Body of pancreas (tissue), 4 donors: ENCODE results near the gene MPZL1. TPM values are rescaled to one million over a fixed set of nuclear protein-coding genes. Genes with fewer than 3 reads are reported as not detected.

ENCODE experiments used
- ATAC-seq: fragments of 150-250 bp; one replicate; pipeline ENCODE4 v1.9.1; 2016
- DNase-seq, 4 donors: peaks; one replicate each; pipeline ENCODE4 v3.0.0-alpha.2; 2019
- H3K27ac ChIP-seq, 4 donors: fragments of 200-600 bp; sonication (generic); 1 replicate in 3 of 4; 2 replicates in 1 of 4; pipeline versions ENCODE4 v1.5.1 to v1.6.1; 2016 to 2019; ENCODE audit warnings: mild to moderate bottlenecking in 1 of 4, mixed read lengths in 1 of 4, moderate library complexity in 1 of 4
- H3K27me3 ChIP-seq, 2 donors: fragments of 200-600 bp; sonication (generic); one replicate each; pipeline ENCODE4 v1.6.0; 2016; ENCODE audit warnings: mild to moderate bottlenecking in 1 of 2
- H3K36me3 ChIP-seq, 2 donors: fragments of 200-600 bp; sonication (generic); replicated peaks in 1 of 2; 2 replicates each; pipeline ENCODE4 v1.5.1; 2016; ENCODE audit warnings: low read depth in 2 of 2; ENCODE audit not compliant: insufficient read depth in 1 of 2
- H3K4me1 ChIP-seq: fragments of 200-600 bp; sonication (generic); one replicate; pipeline ENCODE4 v1.6.0; 2016
- H3K4me3 ChIP-seq, 2 donors: fragments of 200-600 bp; sonication (generic); 1 replicate in 1 of 2; 2 replicates in 1 of 2; pipeline ENCODE4 v1.5.1; 2016 to 2019
- H3K9me3 ChIP-seq, 3 donors: fragments of 200-600 bp; sonication (generic); 1 replicate in 2 of 3; 2 replicates in 1 of 3; pipeline ENCODE4 v1.5.1; 2016
- POLR2A ChIP-seq, 3 donors: fragments of 450-650 bp; IDR thresholded peaks; one replicate each; pipeline ENCODE4 v1.6.1; 2016; ENCODE audit warnings: antibody characterized with exemption in 3 of 3, mild to moderate bottlenecking in 2 of 3
- WGBS, 2 donors: methylation state at CpG; one replicate each; pipeline ENCODE4 v1.1.5; 2017; 5-methylcytosine and 5-hydroxymethylcytosine counted together
- intact Hi-C: fragments of 100-400 bp; cut with DNase I; formaldehyde crosslinking; loops from one replicate; pipeline ENCODE4 v1.15.1; 2023
- total RNA-seq, 2 donors: library from RNA; depleted of rRNA; stranded (reverse); fragments of >200 nt; gene quantifications; one replicate each; pipeline ENCODE4 v1.1.0, GENCODE V29; 2016
- TF ChIP-seq, protein P1 (sequence below), 7 experiments: fragments of 450-650 bp in 4 of 7; fragments of 200-600 bp in 3 of 7; sonication (generic) in 3 of 7; IDR thresholded peaks; one replicate each; pipeline ENCODE4 v1.5.1; 2016 to 2019; ENCODE audit warnings: antibody characterized with exemption in 7 of 7

The MPZL1 gene
- 10 to 100 TPM; 19.8 to 28.5 TPM for total RNA-seq

DNA sequence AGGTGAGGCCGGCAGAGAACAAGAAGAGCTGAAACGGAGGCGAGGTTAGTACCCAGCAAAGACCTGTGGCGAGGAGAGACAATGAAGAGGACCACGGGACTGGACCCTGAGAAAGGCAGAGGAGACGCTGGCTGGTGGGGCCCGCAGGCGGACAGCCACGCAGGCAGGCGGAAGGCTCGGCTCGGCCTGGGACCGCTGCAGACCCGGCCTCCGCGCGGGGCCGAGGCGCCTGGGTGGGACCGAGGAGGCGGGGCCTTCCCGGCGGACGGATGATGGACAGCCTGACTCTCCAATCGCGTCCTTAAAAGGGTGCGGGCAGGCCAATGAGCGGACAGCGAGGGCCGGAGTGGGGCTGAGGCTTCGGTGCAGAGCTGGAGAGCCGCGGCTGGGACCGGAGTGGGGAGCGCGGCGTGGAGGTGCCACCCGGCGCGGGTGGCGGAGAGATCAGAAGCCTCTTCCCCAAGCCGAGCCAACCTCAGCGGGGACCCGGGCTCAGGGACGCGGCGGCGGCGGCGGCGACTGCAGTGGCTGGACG is at the start of gene MPZL1:
Gene MPZL1, plus strand, starts transcription at position 366 of the 535 bp plus-strand sequence. CDS start 170 bp downstream, outside the sequence.
- H3K9me3 ChIP-seq = no peaks in the 10 kb centered on the region
- 0 to 1% methylated on average over 15 to 52 of the region's 52 CpGs for WGBS, 2 donors
- no peaks in the 10 kb centered on the region for H3K27me3 ChIP-seq
- ATAC-seq (peak; percentile 99), DNase-seq (peak; percentile 95 to 96 (median 95))
- peak within 1 kb of the TSS; percentile 94 to 96 for H3K4me3 ChIP-seq
- intact Hi-C loops = no loop called here
- no peaks in the 10 kb centered on the region for H3K36me3 ChIP-seq
- H3K27ac ChIP-seq = peak within 1 kb of the TSS; percentile 82 to 89 (median 84)
- TF ChIP-seq, protein P1, sequence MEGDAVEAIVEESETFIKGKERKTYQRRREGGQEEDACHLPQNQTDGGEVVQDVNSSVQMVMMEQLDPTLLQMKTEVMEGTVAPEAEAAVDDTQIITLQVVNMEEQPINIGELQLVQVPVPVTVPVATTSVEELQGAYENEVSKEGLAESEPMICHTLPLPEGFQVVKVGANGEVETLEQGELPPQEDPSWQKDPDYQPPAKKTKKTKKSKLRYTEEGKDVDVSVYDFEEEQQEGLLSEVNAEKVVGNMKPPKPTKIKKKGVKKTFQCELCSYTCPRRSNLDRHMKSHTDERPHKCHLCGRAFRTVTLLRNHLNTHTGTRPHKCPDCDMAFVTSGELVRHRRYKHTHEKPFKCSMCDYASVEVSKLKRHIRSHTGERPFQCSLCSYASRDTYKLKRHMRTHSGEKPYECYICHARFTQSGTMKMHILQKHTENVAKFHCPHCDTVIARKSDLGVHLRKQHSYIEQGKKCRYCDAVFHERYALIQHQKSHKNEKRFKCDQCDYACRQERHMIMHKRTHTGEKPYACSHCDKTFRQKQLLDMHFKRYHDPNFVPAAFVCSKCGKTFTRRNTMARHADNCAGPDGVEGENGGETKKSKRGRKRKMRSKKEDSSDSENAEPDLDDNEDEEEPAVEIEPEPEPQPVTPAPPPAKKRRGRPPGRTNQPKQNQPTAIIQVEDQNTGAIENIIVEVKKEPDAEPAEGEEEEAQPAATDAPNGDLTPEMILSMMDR (IDR thresholded peaks at IDR 0.05) = peak in 1 of 7 experiments; percentile 19
- TF ChIP-seq POLR2A (IDR thresholded peaks at IDR 0.05) = peak; percentile 49 to 72 (median 71)
- H3K4me1 ChIP-seq = peaks cover 25% of the 10 kb centered on the region

DNA sequence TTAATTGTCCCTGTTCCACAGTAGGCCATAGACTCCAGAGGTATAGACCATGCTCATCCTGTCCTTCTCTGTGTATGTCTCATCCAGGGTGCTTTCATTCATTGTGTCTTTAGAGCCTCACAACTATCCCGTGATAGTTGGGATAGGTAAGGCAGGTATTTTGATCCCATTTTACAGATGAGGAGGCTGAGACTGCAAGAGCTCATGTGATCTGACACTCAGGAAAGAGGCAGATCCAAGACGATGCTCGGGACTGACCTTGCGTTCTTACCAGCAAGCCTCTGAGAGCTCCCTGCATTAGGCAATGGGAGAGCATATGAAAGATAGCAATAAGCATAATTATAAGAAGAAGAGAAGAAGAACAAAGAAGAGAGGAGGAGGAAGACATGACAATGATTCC is 49.0 kb upstream of the MPZL1 start:
- intact Hi-C loops = no loop called here
- DNase-seq (no peak), ATAC-seq (no peak)
- H3K27me3 ChIP-seq = no peaks in the 10 kb centered on the region
- 81 to 82% methylated on average over 4 of the region's 4 CpGs for WGBS, 2 donors
- H3K4me3 ChIP-seq = no peak overlapping the region
- no peak overlapping the region for H3K27ac ChIP-seq
- TF ChIP-seq POLR2A (IDR thresholded peaks at IDR 0.05) = no peak
- TF ChIP-seq, protein P1 (IDR thresholded peaks at IDR 0.05) = no peak
- no peaks in the 10 kb centered on the region for H3K9me3 ChIP-seq
- no peaks in the 10 kb centered on the region for H3K4me1 ChIP-seq
- H3K36me3 ChIP-seq = no peaks in the 10 kb centered on the region

DNA sequence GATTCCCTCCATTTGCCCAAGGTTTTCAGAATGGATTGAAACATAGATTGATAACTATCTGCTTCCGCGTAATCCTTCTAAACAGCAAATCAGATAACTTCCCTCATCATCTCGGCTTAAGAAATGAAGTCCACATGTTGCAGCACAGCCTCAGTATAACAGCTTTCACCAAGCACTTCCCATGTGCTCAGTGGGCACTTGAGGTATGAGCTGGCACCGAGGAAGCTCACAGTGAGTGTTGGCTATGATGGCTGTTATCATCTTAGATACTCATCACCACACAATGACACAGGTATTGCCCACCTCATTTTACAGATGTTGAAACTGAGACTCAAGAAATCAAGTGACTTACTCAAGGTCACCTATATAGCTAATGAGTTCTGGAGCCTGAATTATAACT is 48.5 kb upstream of the MPZL1 start:
- Histone ChIP-seq H3K4me3 (no peak overlapping the region), H3K36me3 (no peaks in the 10 kb centered on the region), H3K27ac (no peak overlapping the region), H3K27me3 (no peaks in the 10 kb centered on the region), H3K9me3 (no peaks in the 10 kb centered on the region), H3K4me1 (no peaks in the 10 kb centered on the region)
- ATAC-seq (no peak), DNase-seq (no peak)
- intact Hi-C loops = no loop called here
- WGBS, 2 donors = 84 to 92% methylated on average over 4 of the region's 4 CpGs
- TF ChIP-seq, protein P1 (IDR thresholded peaks at IDR 0.05) = no peak
- TF ChIP-seq POLR2A (IDR thresholded peaks at IDR 0.05) = no peak

DNA sequence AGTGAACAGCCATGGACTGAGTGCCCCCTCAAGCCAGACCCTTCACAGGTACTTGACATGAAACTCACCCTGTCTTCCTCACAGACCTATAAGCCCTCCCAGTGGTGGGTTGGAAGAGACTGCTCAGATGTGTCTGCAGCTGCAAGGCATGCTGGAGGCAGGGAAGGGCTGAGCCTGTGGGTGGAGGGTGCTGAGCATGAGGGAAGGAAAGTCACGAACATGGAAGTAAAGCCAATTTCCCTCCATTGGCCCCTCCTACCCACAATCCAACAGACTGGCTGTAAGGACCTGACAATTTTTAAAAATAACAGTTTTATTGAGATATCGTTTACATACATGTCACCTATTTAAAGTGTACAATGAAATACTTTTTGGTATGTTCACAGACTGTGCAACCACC is 47.6 kb upstream of the MPZL1 start:
- TF ChIP-seq, protein P1 (IDR thresholded peaks at IDR 0.05) = no peak
- TF ChIP-seq POLR2A (IDR thresholded peaks at IDR 0.05) = no peak
- H3K4me3 ChIP-seq = no peak overlapping the region
- ATAC-seq (no peak), DNase-seq (no peak)
- no peaks in the 10 kb centered on the region for H3K27me3 ChIP-seq
- H3K36me3 ChIP-seq = no peaks in the 10 kb centered on the region
- no peaks in the 10 kb centered on the region for H3K4me1 ChIP-seq
- 60 to 73% methylated on average over 2 of the region's 2 CpGs for WGBS, 2 donors
- H3K27ac ChIP-seq = no peak overlapping the region
- H3K9me3 ChIP-seq = no peaks in the 10 kb centered on the region
- intact Hi-C loops = no loop called here

DNA sequence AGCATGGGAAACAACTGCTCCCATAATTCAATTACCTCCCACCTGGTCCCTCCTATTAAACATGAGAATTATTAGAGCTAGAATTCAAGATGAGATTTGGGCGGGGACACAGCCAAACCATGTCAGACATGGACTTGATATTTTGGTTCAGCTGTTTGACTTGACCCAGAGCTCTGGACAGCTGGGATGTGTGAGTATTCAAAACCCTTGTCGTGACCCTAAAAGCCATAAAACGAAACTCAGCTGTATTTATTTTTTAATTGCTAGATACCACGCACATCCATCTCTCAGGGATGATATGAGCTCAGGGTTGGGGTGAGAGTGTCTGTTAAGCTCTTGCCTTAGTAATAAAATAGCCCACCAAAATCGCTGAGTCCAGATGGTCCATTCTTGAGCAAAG is 46.3 kb upstream of the MPZL1 start:
- intact Hi-C loops = no loop called here
- Histone ChIP-seq H3K4me3 (no peak overlapping the region), H3K9me3 (no peaks in the 10 kb centered on the region), H3K36me3 (no peaks in the 10 kb centered on the region), H3K27me3 (no peaks in the 10 kb centered on the region), H3K4me1 (no peaks in the 10 kb centered on the region), H3K27ac (no peak overlapping the region)
- WGBS, 2 donors = 75 to 86% methylated on average over 5 of the region's 5 CpGs
- TF ChIP-seq POLR2A (IDR thresholded peaks at IDR 0.05) = no peak
- TF ChIP-seq, protein P1 (IDR thresholded peaks at IDR 0.05) = no peak
- no peak for DNase-seq
- no peak for ATAC-seq
